Dedifferentiated amniotic fluid mesenchymal stem cell (primary cell): ENCODE data around the gene MED22.
"Not testable (repeated sequence)": the region's sequence is repeated elsewhere in the genome, so short reads cannot be mapped to it uniquely, and the experiment has no call there.

Source experiments
- DNase-seq: peaks from one replicate; pipeline ENCODE4 v3.0.0-alpha.2; 2016; ENCODE audit errors: extremely low spot score

MED22 gene

DNA sequence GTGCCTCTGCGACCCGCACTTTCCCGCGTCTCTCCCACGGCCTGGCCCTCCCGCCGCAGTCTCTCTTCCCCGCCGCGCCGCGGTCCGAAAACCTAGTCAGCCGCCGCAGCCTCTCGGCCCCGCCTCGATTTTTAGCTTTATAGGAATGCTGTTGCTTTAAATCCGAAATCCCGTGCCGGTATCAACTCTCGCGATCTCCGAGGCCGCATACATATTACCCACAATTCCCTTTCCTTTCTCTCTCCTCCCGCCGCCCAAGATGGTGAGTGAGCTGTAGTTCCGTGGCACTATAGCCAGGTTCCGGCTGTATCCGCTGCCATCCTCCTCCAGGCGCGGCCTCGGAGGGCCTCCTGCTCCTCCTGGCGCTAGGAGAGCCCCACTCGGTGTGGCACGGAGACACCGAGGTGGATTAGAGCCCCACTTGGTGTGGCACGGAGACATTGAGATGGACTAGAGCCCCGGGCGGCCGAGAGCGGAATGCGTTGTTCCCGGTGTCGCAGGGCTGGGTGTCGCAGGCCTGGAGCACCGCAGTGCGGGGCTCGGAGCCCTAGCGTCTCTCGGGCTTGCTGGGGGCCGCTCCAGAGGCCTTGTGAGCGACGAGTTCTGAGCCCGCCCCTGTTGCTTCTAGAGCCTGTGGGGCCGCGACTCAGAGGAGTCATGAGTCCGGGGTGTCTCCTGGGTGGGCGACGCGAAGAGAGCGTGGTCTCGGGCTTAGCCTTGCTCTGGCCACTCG is at the start of gene MED22, which contains the start of gene RPL7A:
Gene MED22, minus strand, starts transcription at position 147 of the 733 bp plus-strand sequence. CDS start 1,469 bp downstream, outside the sequence.
Gene RPL7A, plus strand, starts transcription at position 234 of the 733 bp plus-strand sequence. Its CDS starts 26 bp downstream, at position 260.
- peak; percentile 98 for DNase-seq

DNA sequence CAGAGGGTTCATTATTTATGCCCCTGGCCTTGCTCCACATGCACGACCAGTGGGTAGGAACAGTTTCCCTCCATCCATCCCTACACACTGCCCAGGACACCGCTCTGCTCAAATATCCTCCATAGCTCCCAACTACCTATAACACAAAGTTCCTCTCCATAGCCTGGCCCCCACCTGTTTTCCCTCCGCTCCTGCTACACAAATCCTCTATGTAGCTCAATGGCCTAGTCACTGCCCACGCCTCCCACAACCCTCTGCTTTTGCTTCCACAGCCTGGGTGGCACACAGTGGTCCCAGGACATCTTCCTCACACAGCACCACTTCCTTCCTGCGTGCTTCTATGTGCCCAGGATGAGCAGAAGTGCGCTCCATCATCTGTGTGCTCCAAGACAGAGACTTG is 49.4 kb upstream of the MED22 start:
- DNase-seq, result no peak

DNA sequence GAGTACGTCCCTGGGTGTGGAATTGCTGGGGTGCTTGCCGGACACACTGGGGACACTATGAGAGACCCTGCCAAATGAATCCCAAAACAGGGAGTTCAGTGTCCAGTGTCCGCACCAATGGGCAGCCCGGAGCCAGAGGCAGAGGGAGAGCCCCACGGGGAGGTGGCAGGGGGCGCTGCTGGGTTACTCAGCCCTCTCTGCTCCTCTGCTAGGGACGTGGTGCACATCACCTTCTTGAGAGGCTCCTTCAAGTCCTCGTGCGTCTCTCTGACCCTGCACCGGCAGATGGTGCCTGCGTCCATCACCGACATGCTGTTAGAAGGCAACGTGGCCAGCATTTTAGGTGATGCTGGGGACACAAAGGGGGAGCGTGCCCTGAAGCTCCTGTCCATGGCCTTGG is 49.0 kb upstream of the MED22 start:
- no peak for DNase-seq

DNA sequence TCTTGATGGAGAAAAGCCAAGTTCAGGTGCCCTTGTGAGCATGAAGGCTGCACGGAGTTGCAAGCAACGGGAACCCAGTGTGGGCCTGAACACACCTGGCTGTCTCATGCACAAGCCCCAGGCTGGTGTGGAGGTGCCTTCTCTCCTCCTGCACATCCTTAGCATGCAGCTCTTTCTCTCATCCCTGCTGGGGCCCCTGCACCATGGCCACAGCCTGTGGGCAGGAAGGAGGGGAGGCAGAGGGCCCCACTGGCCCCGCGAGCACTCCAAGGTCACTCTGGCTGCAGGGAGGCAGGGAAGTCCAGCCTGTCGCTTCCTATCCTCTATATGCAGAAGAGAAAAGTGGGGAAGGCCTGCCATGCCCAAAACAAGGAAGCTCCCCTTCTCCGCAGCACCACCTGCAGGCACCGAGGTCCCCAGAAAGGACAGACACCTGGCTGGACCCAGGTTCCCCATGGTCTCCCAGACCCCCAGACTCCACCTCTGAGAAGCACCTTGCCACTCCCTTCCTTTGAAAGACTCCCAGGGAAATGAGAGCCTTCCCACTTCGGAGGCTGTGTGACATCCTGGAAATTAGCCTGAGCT is 46.8 kb upstream of the MED22 start:
- no peak for DNase-seq

DNA sequence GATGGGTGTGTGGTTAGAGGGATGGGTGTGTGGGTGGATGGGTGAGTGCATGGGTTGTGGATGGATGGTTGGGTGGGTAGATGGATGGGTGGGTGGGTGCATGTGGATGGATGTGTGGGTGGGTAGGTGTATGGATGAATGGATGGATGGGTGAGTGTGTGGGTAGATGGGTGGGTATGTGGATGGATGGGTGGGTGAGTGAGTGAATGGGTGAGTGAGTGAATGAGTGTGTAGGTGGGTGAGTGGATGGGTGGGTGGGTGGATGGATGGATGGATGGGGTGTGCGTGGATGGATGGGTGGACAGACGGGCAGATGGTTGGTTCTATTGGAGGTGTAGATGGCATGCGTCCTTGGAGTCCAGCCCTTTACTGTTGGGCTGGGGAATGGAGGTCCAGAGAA is 45.5 kb upstream of the MED22 start:
- no peak for DNase-seq

DNA sequence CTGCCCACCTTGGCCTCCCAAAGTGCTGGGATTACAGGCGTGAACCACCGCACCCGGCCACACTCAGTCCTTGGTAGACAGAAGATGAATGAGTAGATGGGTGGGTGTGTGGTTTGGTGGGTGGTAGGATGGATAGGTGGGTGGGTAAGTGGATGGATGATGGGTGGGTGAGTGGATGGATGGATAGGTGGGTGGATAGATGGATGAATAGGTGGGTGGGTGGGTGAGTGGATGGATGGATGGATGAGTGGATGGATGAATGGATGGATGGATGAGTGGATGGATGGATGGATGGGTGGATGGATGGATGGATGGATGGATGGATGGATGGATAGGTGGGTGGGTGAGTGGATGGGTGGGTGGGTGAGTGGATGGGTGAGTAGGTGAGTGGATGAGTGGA is 44.4 kb upstream of the MED22 start:
- DNase-seq, result not testable (repeated sequence)

DNA sequence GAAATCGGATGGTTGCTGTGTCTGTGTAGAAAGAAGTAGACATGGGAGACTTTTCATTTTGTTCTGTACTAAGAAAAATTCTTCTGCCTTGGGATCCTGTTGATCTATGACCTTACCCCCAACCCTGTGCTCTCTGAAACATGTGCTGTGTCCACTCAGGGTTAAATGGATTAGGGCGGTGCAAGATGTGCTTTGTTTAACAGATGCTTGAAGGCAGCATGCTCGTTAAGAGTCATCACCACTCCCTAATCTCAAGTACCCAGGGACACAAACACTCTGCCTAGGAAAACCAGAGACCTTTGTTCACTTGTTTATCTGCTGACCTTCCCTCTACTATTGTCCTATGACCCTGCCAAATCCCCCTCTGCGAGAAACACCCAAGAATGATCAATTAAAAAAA is 43.5 kb upstream of the MED22 start:
- not testable (repeated sequence) for DNase-seq

DNA sequence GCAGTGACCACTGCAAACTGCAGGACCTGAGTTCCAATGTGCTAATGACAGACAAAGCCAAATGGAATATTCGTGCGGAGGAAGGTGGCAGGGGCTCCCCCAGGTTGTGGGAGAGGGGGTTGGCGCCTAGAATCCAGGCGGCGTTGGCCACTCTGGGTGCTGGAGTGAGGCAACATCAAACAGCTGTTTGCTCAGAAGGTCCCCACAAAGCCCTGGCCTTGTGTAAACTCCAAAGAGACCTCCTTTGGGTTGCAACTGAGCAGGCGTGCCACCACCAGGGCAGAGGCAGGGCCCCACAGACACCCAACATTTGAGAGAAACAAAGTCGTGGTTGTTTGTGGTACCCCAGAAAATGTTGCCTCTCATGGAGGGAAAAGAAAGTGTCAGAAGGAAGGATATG is 42.8 kb upstream of the MED22 start:
- DNase-seq, result no peak

DNA sequence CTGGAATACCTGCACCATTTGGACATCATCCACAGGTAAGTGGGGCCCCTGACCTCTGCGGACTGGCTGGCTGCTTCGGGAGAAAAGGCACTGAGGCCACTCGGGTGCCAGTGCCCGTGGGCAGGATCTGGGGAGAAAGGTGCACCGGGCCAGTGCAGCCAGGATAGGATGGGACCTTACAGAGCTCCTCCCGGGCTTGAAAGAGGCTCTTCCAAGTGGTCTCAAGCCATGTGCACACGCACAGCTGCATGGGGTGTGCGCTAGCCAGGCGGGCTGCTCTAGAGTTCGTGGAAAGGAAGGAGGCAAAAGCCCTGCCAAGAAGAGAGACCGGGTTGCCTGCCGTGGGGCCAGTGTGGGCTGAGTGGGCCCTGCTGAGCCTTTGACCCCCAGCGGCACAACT is 41.6 kb upstream of the MED22 start:
- no peak for DNase-seq

DNA sequence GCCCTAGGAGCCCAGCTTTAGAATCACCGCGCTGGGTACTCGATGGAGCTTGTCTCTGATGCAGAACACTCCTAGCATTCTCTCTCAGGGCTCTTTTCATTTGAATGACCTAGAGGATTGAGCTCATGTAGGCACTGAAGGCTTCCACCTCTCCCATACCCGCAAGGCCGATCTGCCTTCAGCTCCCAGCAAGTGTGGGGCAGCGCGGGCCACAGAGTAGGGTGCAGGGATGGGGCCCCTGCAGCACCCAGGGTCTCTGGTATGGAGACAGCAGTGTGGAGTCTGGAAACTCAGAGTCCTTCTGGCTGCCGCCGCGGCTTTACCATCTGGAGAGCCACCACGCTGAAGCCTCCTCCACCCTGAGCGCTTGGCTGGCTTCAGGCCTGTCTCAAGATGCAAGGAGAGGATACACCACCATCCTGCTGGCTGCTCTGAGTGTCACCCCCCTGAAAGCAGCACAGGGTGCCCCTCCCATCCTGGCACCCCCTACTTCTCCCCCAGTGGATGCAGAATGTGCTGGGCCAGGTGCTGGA is 41.2 kb upstream of the MED22 start:
- no peak for DNase-seq

DNA sequence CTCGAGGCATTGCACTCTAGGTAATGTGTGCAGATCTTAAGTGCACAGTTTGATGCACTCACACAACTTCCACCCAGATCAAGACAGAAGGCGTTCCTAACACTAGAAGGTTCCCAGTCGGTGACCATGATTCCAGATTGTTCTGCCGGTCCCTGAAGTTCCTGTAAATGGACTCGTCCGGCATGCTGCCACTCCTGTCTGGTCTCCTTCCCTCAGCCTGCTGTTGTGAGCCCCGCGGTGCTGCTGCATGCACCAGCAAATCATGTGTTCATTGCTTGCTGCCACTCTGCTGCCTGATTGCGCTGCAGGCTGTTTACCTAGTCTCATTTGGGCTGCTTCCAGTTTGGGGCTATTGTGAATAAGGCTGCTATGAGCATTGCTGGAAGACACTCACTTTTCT is 39.7 kb upstream of the MED22 start:
- DNase-seq, result no peak

DNA sequence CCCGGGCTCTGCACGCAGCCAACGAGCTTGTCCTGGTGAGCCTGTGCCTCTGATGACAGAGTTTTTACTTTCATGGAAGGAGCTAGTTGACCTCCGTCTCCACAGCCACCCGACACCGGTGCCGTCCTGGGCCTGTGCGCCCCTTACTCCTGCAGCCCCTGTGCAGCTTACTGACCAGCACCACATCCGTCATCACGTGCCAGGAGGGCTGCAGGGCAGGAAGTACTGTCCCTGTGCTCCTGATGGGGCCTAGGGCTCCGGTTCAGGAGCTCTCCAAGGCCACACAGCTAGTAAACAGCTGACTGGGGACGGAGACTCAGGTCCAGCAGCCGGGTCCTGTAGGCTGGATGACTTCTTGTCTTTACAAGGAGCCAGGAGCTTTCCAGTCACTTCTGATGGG is 38.4 kb upstream of the MED22 start:
- no peak for DNase-seq

DNA sequence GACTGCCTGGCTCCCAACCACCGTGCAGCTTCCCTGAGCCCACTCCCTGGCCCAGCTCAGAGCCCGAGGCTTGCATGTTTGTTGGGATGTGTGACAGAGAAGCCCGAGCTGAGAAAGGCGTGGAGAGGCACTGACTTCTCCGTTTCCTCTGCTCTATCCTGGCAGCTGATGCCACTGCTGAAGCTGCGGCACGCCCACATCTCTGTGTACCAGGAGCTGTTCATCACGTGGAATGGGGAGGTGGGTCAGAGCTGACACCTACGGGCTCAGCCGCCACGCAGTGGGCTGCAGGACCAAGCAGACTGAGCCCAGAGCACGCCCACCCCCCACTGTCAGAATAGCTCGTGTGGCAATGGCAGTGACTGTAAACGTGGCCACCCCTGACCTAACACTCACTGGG is 37.5 kb upstream of the MED22 start:
- DNase-seq, result no peak

DNA sequence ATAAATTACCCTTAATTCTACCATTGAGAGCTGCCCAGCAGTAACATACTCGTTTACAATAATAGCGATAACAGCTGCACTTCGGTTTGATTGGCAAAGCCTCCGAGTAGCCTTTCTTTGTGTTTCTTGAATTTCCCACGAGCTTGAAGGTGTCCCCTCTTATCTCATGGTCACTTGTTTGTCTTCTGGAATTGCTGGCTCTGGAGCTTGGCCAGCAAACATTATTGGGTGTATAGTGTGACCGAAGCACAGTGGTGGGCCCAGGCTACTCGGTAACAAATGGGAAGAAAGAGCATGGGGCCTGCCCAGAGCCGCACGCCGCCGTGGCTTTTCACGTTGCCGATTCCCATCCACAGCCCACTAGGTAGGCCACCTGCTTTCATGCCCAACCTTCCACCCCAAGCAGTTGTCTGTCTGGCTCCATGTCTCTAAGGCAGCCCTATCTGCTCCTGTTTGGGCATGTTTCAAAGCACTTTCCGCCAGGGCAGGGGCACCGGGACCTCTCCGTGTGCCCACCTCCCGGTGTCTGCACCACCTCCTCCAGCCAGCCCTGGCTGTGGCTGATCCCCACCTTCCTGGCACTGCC is 36.9 kb upstream of the MED22 start:
- DNase-seq, result no peak

DNA sequence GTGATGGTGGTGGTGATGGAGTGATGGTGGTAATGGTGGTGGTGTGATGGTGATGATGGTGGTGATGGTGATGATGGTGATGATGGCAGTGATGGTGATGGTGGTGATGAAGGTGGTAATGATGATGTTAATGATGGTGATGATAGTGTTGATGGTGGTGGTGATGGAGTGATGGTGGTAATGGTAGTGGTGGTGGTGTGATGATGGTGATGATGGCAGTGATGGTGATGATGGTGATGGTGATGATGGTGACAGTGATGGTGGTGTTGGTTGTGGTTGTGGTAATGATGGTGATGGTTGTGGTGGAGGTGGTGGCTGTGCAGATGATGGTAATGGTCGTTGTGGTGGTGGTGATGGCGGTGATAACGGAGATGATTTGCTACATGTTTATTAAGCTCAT is 35.5 kb upstream of the MED22 start:
- DNase-seq, result no peak

DNA sequence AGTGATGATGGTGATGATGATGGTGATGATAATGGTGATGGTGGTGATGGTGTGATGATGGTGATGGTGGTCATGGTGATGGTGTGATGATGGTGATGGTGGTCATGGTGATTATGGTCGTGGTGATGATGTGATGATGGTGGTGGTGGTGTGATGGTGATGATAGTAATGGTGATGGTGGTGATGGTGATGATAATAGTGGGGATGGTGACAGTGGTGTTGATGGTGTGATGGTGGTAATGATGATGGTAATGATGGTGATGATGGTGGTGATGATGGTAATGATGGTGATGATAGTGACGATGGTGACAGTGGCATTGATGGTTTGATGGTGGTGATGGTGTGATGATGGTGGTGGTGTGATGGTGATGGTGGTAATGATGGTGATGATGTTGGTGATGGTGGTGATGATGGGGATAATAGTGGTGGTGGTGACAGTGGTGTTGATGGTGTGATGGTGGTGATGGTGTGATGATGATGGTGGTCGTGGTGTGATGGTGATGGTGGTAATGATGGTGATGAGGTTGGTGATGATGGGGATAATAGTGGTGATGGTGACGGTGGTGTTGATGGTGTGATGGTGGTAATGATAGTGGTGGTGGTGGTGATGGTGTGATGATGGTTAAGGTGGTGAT is 34.7 kb upstream of the MED22 start:
- DNase-seq, result no peak

DNA sequence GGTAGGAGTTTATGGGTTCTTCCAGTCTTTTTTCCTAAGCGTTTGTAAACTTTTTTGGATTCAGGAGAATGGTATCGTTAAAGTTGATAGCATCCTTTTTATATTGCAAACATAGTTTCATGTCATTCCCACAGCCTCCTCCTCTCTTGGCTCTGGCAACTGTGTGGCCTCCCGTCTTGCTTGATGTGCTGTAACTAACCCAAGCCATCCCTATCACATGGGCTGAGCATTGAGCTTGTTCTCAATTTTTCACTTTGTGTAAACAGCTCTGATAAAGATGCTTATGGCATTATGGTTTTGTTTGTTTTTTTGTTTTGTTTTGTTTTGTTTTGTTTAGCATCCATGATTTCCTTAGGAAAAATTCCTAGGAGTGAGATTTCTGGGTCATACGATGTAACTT is 32.8 kb upstream of the MED22 start:
- no peak for DNase-seq

DNA sequence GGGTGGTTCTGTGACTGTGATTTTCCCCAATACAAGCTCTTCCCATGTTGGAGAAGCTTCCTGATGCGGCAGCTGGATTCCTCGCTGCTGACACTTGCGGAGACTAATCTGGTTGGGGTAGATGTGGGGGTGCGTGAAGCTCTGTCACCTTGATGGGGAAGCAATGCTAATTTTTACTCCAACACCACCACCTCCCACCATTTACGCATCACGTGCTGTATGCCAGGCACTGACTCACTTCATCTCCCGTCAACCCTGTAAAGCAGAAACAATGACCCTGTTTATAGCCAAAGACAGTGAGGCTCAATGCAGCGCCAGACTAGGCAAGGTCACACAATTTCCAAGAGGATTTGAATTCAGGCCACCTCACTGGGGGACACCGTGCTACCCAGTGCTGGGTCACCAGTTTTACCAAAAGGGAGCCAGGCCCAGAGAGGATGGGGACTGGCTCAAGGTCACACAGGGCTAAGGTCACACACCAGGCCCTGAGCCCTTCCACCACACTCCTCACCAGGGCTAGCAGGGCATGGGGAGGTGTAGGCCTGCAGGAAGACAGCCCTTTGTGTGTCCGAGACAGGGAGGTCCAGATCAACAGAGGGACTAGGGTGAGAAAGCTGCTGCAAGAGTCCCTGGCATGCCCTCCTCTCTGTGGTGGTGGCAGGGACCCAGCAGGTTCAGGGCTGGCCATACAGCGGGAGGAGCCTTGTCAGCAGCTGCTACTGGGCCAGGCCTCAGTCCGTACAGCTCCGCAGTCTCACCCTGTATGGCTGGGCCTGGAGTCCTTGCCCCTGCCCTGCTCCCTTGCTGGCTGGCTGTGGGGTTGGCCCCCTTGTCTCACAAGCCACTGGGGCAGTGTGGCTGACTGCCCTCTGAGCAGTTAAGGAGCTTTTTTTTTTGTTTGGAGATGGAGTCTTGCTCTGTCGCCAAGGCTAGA is 31.5 kb upstream of the MED22 start:
- no peak for DNase-seq

DNA sequence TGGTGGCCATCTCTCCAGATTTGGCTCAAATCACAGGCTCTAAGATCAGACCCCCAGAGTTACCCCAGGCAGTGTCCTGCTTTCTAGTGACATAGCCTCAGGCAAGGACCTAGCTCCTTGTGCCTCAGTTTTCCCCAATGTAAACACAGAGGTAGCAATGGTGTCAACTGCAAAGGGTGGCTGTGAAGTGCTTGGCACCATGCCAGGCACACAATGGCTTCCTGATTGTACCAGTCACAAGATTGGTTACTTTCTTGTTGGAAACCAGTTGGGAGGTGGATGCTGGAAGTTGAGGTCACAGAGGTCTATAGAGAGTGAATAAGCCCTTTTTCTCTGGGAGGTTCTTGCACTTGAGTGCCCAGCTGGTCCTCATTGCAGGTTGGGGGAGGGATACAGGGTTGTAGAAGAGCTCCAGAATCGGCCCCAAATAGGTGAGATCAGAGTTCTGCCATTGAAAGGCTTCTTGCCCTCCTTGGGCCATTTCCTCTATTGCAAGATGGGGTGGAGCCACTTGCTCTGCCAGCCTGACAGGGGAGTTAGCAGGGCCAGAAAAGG is 30.6 kb upstream of the MED22 start:
- DNase-seq, result no peak

DNA sequence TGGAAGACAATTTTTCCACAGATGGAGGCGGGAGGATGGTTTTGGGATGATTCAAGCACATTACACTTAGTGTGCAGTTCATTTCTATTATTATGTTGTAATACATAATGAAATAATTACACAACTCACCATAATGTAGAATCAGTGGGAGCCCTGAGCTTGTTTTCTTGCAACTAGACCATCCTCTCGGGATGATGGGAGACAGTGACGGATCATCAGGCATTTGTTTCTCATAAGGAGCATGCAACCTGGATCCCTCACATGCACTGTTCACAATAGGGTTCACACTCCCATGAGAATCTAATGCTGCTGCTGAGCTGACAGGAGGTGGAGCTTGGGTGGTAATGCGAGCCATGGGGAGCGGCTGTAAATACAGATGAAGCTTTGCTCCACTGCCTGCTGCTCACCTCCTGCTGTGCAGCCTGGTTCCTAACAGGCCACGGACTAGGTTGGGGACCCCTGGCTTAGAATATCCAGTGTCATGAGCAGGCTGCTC is 29.8 kb upstream of the MED22 start:
- no peak for DNase-seq

DNA sequence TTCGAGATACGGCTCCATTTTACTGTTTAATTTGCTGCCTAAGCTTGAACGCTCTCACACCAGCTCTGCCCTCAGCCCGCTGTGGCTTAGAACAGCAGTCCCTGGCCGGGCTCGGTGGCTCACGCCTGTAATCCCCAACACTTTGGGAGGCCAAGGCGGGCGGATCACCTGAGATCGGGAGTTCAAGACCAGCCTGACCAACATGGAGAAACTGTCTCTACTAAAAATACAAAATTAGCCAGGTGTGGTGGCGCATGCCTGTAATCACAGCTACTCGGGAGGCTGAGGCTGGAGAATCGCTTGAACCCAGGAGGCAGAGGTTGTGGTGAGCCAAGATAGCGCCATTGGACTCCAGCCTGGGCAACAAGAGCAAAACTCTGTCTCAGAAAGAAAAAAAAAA is 29.3 kb upstream of the MED22 start:
- DNase-seq, result not testable (repeated sequence)
